ENCODE data around the gene BGN. TPM values are rescaled to one million over a fixed set of nuclear protein-coding genes. Genes with fewer than 3 reads are reported as not detected.

BGN gene
- total RNA-seq, 1 experiment from 2014 or later: 0.37 TPM

- Histone ChIP-seq H3K4me3 (replicated peaks in 1 of 2; ENCODE audit: low read depth in 1 of 2, low read length in 2 of 2) (no peak overlapping the region), H3K27me3 (ENCODE audit: insufficient read depth, low read length) (no peaks in the 10 kb centered on the region), H3K36me3 (ENCODE audit: control insufficient read depth in 1 of 2, insufficient read depth in 2 of 2, low read length in 2 of 2) (no peaks in the 10 kb centered on the region), H3K9me3 (ENCODE audit: control insufficient read depth in 1 of 2, insufficient read depth in 1 of 2, low read depth in 1 of 2, low read length in 2 of 2) (no peaks in the 10 kb centered on the region), H3K27ac (ENCODE audit: low read depth, low read length) (no peak overlapping the region), H3K4me1 (ENCODE audit: control insufficient read depth in 1 of 2, insufficient read depth in 2 of 2, low read length in 2 of 2) (peaks cover 0 to 5% of the 10 kb centered on the region in 2 experiments; a peak in 1 of 4 replicates), H3K9ac (ENCODE audit: low read length) (no peak overlapping the region), H4K20me1 (ENCODE audit: insufficient read depth) (no peaks in the 10 kb centered on the region), H3K79me2 (ENCODE audit: insufficient read depth, low read length) (no peaks in the 10 kb centered on the region), H3K4me2 (ENCODE audit: low read length) (no peak overlapping the region), H3K9me2 (ENCODE audit: insufficient read depth) (no peaks in the 10 kb centered on the region), H2AFZ (ENCODE audit: low read depth, low read length, poor library complexity, severe bottlenecking) (no peak overlapping the region)
- ChIA-PET RAD21 (ENCODE audit: low non-redundant PET in 1 of 2, low total read pairs in 2 of 2, uncharacterized antibody in 2 of 2, unreplicated experiment in 2 of 2) (no interaction called here), CTCF (interaction anchor here (2.2 kb wide), 1 partner anchor 473 kb away, joined by 7 read pairs; no protein-coding TSS in a partner anchor), POLR2A (no interaction called here)
- ATAC-seq (no peak), DNase-seq (ENCODE audit: low read depth, low spot score) (no peak)
- TF ChIP-seq EZH2 (IDR thresholded peaks at IDR 0.05) (no peak), CTCF (IDR thresholded peaks at IDR 0.05 in 2 of 3, conservative IDR thresholded peaks at IDR 0.05 in 1 of 3; ENCODE audit: borderline replicate concordance in 1 of 3, insufficient read depth in 1 of 3, low read depth in 2 of 3, low read length in 2 of 3) (no peak), ATF3 (IDR thresholded peaks at IDR 0.05) (no peak), ZFX (IDR thresholded peaks at IDR 0.05) (no peak), EZH2phosphoT487 (IDR thresholded peaks at IDR 0.05; ENCODE audit: borderline replicate concordance) (no peak), ZNF274 (IDR thresholded peaks at IDR 0.05; ENCODE audit: low read depth, low read length) (no peak), POLR2AphosphoS5 (IDR thresholded peaks at IDR 0.05; ENCODE audit: low read depth, low read length) (no peak), FOSL1 (IDR thresholded peaks at IDR 0.05; ENCODE audit: low read depth) (no peak), TCF7L2 (IDR thresholded peaks at IDR 0.05; ENCODE audit: borderline replicate concordance, extremely low read depth, insufficient read depth, insufficient read length) (no peak), ELF1 (IDR thresholded peaks at IDR 0.05; ENCODE audit: borderline replicate concordance, low read depth) (no peak)
- no TSS peak for BruUV-seq (replicated peaks)
- intact Hi-C loops (cut with micrococcal nuclease): loop anchor here (10.0 kb wide), 1 partner anchor 471 kb away; no protein-coding TSS in a partner anchor
These were observed 10.6 kb downstream of the BGN start for GRCh38 chrX:153505361-153505760.

Measured in HCT116 (cell line).